ENCODE measurements around the gene ZFAND3.
A peak's percentile ranks its signal among the peaks of the same experiment; 100 is the strongest.
"Not testable (repeated sequence)": the region's sequence is repeated elsewhere in the genome, so short reads cannot be mapped to it uniquely, and the experiment has no call there.

ZFAND3 gene

GRCh38 chr6:38049861-38050397 lies 230.4 kb downstream of the ZFAND3 start:
- not testable (repeated sequence) for DNase-seq (ENCODE audit: low read depth in 2 of 2)

- DNase-seq (ENCODE audit: low read depth in 2 of 2): no peak
Observed at GRCh38 chr6:38051819-38052434, 232.4 kb downstream of the ZFAND3 start.

GRCh38 chr6:38054527-38055202 lies 235.1 kb downstream of the ZFAND3 start:
- DNase-seq (ENCODE audit: low read depth in 2 of 2): no peak

GRCh38 chr6:38055203-38055589 lies 235.7 kb downstream of the ZFAND3 start:
- no peak for DNase-seq (ENCODE audit: low read depth in 2 of 2)

GRCh38 chr6:38056361-38056760 lies 236.8 kb downstream of the ZFAND3 start:
- DNase-seq (ENCODE audit: low read depth in 2 of 2): no peak

- peak; percentile 42 to 59 for DNase-seq (ENCODE audit: low read depth in 2 of 2)
Observed at GRCh38 chr6:38057994-38058393, 238.5 kb downstream of the ZFAND3 start.

- DNase-seq (ENCODE audit: low read depth in 2 of 2): no peak
Observed at GRCh38 chr6:38062066-38062465, 242.5 kb downstream of the ZFAND3 start.

- no peak for DNase-seq (ENCODE audit: low read depth in 2 of 2)
Observed at GRCh38 chr6:38063973-38064372, 244.4 kb downstream of the ZFAND3 start.

- no peak for DNase-seq (ENCODE audit: low read depth in 2 of 2)
Observed at GRCh38 chr6:38064431-38064830, 244.9 kb downstream of the ZFAND3 start.

- no peak for DNase-seq (ENCODE audit: low read depth in 2 of 2)
Observed at GRCh38 chr6:38065734-38066305, 246.3 kb downstream of the ZFAND3 start.

GRCh38 chr6:38067263-38067980 lies 247.9 kb downstream of the ZFAND3 start:
- no peak for DNase-seq (ENCODE audit: low read depth in 2 of 2)

GRCh38 chr6:38068854-38069590 lies 249.5 kb downstream of the ZFAND3 start:
- no peak for DNase-seq (ENCODE audit: low read depth in 2 of 2)

- no peak for DNase-seq (ENCODE audit: low read depth in 2 of 2)
Observed at GRCh38 chr6:38077488-38078030, 258.0 kb downstream of the ZFAND3 start.

- no peak for DNase-seq (ENCODE audit: low read depth in 2 of 2)
Observed at GRCh38 chr6:38078671-38079070, 259.1 kb downstream of the ZFAND3 start.

GRCh38 chr6:38079107-38079506 lies 259.6 kb downstream of the ZFAND3 start:
- no peak for DNase-seq (ENCODE audit: low read depth in 2 of 2)

- no peak for DNase-seq (ENCODE audit: low read depth in 2 of 2)
Observed at GRCh38 chr6:38079537-38079936, 260.0 kb downstream of the ZFAND3 start.

- DNase-seq (ENCODE audit: low read depth in 2 of 2): no peak
Observed at GRCh38 chr6:38080360-38080759, 260.8 kb downstream of the ZFAND3 start.

GRCh38 chr6:38080889-38081288 lies 261.4 kb downstream of the ZFAND3 start:
- DNase-seq (ENCODE audit: low read depth in 2 of 2): no peak

- no peak for DNase-seq (ENCODE audit: low read depth in 2 of 2)
Observed at GRCh38 chr6:38085031-38085430, 265.5 kb downstream of the ZFAND3 start.

- DNase-seq (ENCODE audit: low read depth in 2 of 2): no peak
Observed at GRCh38 chr6:38086346-38086745, 266.8 kb downstream of the ZFAND3 start.

- no peak for DNase-seq (ENCODE audit: low read depth in 2 of 2)
Observed at GRCh38 chr6:38088010-38088409, 268.5 kb downstream of the ZFAND3 start.

All from stimulated activated CD8-positive, alpha-beta memory T cell treated with anti-CD3 and anti-CD28 coated beads, Interleukin-15, amount 100 ng/mL, for 48 hours (primary cell).